ENCODE data around the gene MLIP.

- TF ChIP-seq POLR2A (IDR thresholded peaks at IDR 0.05; ENCODE audit: low read depth, low read length) = no peak
- TF ChIP-seq POLR2AphosphoS5 (IDR thresholded peaks at IDR 0.05; ENCODE audit: low read depth, low read length) = no peak
- no peak for TF ChIP-seq TAF1 (IDR thresholded peaks at IDR 0.05; ENCODE audit: borderline replicate concordance, low read depth, low read length)
These were observed 141.7 kb downstream of the MLIP start for GRCh38 chr6:54252916-54253315.

All from GM12892 (cell line).